ENCODE measurements around the gene ATP6V0B. TPM values are rescaled to one million over a fixed set of nuclear protein-coding genes. Genes with fewer than 3 reads are reported as not detected.

The ATP6V0B gene
- total and polyA plus RNA-seq, 2 of the 13 experiments (the other 11 are each of a cell fraction or from before 2014, with no cell fraction given) = 157 to 161 TPM

DNA sequence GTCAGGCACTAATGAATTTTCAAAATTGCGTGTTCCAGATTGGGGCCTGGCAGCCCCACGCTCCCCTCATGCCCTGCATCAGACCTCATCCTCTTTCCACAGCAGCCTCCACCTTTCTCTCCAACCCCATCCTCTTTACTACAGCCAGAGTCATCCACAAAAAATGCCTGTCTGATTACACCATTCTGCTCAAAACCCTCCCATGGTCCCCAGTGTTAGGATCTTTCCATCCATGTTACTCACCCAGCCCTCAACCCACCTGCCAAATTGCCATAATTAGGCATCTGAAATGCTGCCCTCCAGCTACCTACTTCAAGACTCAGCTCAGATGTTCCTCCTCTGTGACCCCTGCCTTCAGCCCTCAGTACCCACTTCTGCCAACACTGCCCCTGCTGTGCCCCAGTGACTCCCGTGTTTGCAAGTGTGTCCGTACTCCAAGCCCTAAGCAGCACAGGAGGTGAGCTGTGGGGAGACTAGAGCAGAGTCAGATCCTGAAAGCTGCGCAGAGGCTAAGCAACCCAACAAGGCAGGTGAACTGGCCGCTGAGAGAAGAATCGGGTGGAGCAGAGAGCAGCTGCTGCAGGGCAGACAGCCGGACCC, 41.9 kb upstream of the ATP6V0B start:
- ChIA-PET POLR2A (interaction anchor here (2.7 kb wide), 1 partner anchor 99 kb away, joined by 9 read pairs; the partner anchor contains the start of gene SLC6A9), CTCF (ENCODE audit: low intra/inter-chr PET ratio, low total read pairs) (interaction anchor here (4.6 kb wide), 1 partner anchor 169 kb away, joined by 44 read pairs; no protein-coding TSS in a partner anchor)
- 0 out of 2 replicates have a peak, but pooled peaks cover 2% of the 10 kb centered on the region for H4K20me1 ChIP-seq (ENCODE audit: insufficient read depth, low read length)
- H3K4me1 ChIP-seq (ENCODE audit: insufficient read depth, low read length) = peaks cover 39% of the 10 kb centered on the region
- DNase-seq (ENCODE audit: low spot score) (no peak), ATAC-seq (no peak), FAIRE-seq (no peak)
- peak overlapping the region; percentile 99 for H3K4me2 ChIP-seq (ENCODE audit: low read depth, low read length)
- TF ChIP-seq KDM2A (CRISPR knock-in tag; IDR thresholded peaks at IDR 0.05; ENCODE audit: borderline replicate concordance, low read depth) (peak; percentile 17; the same call in 1 of the 2 replicates), ZNF883 (CRISPR knock-in tag; IDR thresholded peaks at IDR 0.05; ENCODE audit: not compliant biosample characterization) (peak; percentile 5), POLR2G (IDR thresholded peaks at IDR 0.05; ENCODE audit: low read depth, low read length) (0 out of 2 replicates have a peak, but pooled peaks have one; percentile 11), ZNF788 (CRISPR knock-in tag; IDR thresholded peaks at IDR 0.05; ENCODE audit: borderline replicate concordance) (no peak)
- TF ChIP-seq, protein P1, sequence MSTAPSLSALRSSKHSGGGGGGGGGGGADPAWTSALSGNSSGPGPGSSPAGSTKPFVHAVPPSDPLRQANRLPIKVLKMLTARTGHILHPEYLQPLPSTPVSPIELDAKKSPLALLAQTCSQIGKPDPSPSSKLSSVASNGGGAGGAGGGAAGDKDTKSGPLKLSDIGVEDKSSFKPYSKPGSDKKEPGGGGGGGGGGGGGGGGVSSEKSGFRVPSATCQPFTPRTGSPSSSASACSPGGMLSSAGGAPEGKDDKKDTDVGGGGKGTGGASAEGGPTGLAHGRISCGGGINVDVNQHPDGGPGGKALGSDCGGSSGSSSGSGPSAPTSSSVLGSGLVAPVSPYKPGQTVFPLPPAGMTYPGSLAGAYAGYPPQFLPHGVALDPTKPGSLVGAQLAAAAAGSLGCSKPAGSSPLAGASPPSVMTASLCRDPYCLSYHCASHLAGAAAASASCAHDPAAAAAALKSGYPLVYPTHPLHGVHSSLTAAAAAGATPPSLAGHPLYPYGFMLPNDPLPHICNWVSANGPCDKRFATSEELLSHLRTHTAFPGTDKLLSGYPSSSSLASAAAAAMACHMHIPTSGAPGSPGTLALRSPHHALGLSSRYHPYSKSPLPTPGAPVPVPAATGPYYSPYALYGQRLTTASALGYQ (CRISPR knock-in tag; IDR thresholded peaks at IDR 0.05) = no peak
- WGBS (ENCODE audit: low lambda C conversion rate) = 60% methylated on average over 6 of the region's 8 CpGs
- H3K79me2 ChIP-seq (ENCODE audit: insufficient read depth, low read length) = no peaks in the 10 kb centered on the region
- no peak overlapping the region for H3K27ac ChIP-seq (ENCODE audit: extremely low read length, insufficient read depth, low read length)
- H3K9ac ChIP-seq (ENCODE audit: insufficient read depth, low read depth, low read length) = no peak overlapping the region
- no TSS peak for BruUV-seq (replicated peaks)
- no peaks in the 10 kb centered on the region for H3K9me3 ChIP-seq (ENCODE audit: low read length)
- intact Hi-C loops (cut with micrococcal nuclease; ENCODE audit: unreplicated experiment) = loop anchor here (10.0 kb wide), 1 partner anchor 102 kb away; the partner anchor contains the start of gene SLC6A9
- in situ Hi-C loops (cut with HindIII; ENCODE audit: extremely low pct_ligation_motif_present, low pct_unique_long_range_greater_than_20kb) = loop anchor here (5.0 kb wide), 2 partner anchors 176 to 406 kb away; no protein-coding TSS in a partner anchor
- peak overlapping the region; percentile 39 to 84 (median 61); a peak in 4 of 6 replicates for H3K4me3 ChIP-seq (replicated peaks in 1 of 3; ENCODE audit: insufficient read depth in 1 of 3, low read depth in 2 of 3, low read length in 3 of 3)
- H3K27me3 ChIP-seq (ENCODE audit: control insufficient read depth in 1 of 2, insufficient read depth in 2 of 2, low read length in 2 of 2) = no peaks in the 10 kb centered on the region
- no peak overlapping the region for H2AFZ ChIP-seq (ENCODE audit: low read length)
- no peaks in the 10 kb centered on the region; a peak in 1 of 5 replicates for H3K36me3 ChIP-seq (replicated peaks in 1 of 2; ENCODE audit: control insufficient read depth in 1 of 2, insufficient read depth in 2 of 2, low read length in 2 of 2)

All from HepG2 (cell line).